ENCODE data around the gene OARD1.

DNA sequence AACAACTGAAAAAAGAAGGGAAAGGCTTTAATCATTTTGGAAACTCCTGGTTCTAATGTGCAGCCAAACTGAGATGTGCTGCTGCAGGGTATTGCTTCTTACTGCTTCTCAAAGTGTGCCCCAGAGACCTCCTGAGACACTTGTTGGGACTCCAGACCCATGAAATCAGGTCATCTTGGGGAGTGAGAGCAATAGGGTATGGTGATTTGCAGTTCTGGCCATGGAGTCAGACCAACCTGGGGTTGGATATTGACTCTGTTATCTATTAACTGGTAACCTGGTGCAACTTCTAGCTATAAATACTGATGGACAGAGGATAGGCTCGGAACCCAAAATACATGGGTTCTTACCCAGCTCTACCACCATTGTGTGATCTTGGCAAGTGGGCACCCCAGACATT lies 26.1 kb downstream of the OARD1 start:
- TF ChIP-seq POLR2A (IDR thresholded peaks at IDR 0.05; ENCODE audit: low read length) (no peak), GATA1 (IDR thresholded peaks at IDR 0.05; ENCODE audit: low read depth, low read length) (no peak)

All from erythroblast (primary cell).